Right atrium auricular region (tissue), 2 donors: ENCODE measurements around the gene SETD2. TPM values are rescaled to one million over a fixed set of nuclear protein-coding genes. Genes with fewer than 3 reads are reported as not detected.
"Not testable (repeated sequence)": the region's sequence is repeated elsewhere in the genome, so short reads cannot be mapped to it uniquely, and the experiment has no call there.

Experiments used
- DNase-seq: peaks from one replicate; pipeline ENCODE4 v3.0.0-alpha.2; 2019; ENCODE audit warnings: low spot score
- H3K27ac ChIP-seq, 2 donors: fragments of 200-600 bp; sonication (generic); 1 replicate in 1 of 2; 2 replicates in 1 of 2; pipeline ENCODE4 v1.5.1; 2016 to 2019
- H3K27me3 ChIP-seq, 2 donors: fragments of 200-600 bp; sonication (generic); one replicate each; pipeline versions ENCODE4 v1.5.1 to v1.6.0; 2017 to 2019
- H3K36me3 ChIP-seq: fragments of 200-600 bp; sonication (generic); one replicate; pipeline ENCODE4 v1.5.1; 2016
- H3K4me1 ChIP-seq, 2 donors: fragments of 200-600 bp; sonication (generic); one replicate each; pipeline versions ENCODE4 v1.5.1 to v1.6.0; 2017 to 2019
- H3K4me3 ChIP-seq, 2 donors: fragments of 200-600 bp; sonication (generic); 1 replicate in 1 of 2; 2 replicates in 1 of 2; pipeline ENCODE4 v1.5.1; 2017 to 2019; ENCODE audit warnings: mild to moderate bottlenecking in 1 of 2, moderate library complexity in 1 of 2
- H3K9me3 ChIP-seq, 2 donors: fragments of 200-600 bp; sonication (generic); one replicate each; pipeline ENCODE4 v1.5.1; 2019
- total RNA-seq, 2 donors: library from RNA; depleted of rRNA; stranded (reverse); fragments of >200 nt; gene quantifications; one replicate each; pipeline ENCODE4 v1.1.0, GENCODE V29; 2016
- TF ChIP-seq, protein P1 (sequence below), 2 donors: fragments of 200-600 bp; sonication (generic); IDR thresholded peaks; one replicate each; pipeline ENCODE4 v1.5.1; 2019; ENCODE audit warnings: antibody characterized with exemption in 2 of 2

SETD2 gene
- total RNA-seq, 2 donors from 2014 or later = 26.8 to 34.2 TPM

DNA sequence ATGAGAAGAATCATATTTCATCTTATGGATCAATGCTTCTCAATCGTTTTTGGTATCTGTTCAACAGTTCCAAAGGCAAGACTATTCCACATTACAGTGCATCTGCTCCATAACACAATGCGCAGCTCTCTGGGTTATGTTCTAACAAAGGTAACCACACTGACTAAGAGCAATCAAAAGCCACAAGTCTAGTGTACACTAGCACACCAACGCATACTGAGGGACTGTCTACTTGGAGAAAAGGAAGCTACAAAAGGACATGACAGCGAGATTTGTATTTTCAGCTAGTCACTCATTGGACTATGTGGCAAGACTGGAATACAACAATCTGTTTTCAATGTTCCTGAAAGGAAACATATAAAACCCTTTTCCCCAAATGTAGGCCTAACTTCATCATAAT, 35.8 kb downstream of the SETD2 start:
- H3K36me3 ChIP-seq = peaks cover 11% of the 10 kb centered on the region
- H3K4me3 ChIP-seq = no peak overlapping the region
- no peak overlapping the region for H3K27ac ChIP-seq
- TF ChIP-seq, protein P1, sequence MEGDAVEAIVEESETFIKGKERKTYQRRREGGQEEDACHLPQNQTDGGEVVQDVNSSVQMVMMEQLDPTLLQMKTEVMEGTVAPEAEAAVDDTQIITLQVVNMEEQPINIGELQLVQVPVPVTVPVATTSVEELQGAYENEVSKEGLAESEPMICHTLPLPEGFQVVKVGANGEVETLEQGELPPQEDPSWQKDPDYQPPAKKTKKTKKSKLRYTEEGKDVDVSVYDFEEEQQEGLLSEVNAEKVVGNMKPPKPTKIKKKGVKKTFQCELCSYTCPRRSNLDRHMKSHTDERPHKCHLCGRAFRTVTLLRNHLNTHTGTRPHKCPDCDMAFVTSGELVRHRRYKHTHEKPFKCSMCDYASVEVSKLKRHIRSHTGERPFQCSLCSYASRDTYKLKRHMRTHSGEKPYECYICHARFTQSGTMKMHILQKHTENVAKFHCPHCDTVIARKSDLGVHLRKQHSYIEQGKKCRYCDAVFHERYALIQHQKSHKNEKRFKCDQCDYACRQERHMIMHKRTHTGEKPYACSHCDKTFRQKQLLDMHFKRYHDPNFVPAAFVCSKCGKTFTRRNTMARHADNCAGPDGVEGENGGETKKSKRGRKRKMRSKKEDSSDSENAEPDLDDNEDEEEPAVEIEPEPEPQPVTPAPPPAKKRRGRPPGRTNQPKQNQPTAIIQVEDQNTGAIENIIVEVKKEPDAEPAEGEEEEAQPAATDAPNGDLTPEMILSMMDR (IDR thresholded peaks at IDR 0.05) = no peak
- DNase-seq = no peak
- peaks cover 0 to 8% of the 10 kb centered on the region in 2 donors for H3K4me1 ChIP-seq
- no peaks in the 10 kb centered on the region for H3K9me3 ChIP-seq
- no peaks in the 10 kb centered on the region for H3K27me3 ChIP-seq

DNA sequence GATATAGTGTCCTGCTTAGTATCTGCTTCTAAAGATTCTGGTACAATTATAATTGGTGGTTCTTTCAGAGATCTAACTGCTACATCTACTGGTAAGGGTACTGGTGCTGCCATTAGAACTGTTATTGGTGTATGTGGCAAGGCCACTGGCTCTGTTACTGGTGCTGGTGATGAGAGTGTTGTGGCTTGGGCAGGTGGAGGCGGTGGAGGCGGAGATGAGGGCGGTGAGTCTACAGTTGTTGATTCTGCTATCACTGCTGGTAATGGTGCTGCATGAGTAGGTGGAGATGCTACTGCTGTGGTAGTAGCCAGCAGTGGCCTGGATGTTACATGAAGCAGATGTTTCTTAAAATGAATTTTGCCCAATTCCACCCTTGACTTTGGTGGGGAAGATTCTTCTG, 40.1 kb downstream of the SETD2 start:
- TF ChIP-seq, protein P1 (IDR thresholded peaks at IDR 0.05) = no peak
- Histone ChIP-seq H3K27ac (no peak overlapping the region), H3K36me3 (peaks cover 21% of the 10 kb centered on the region), H3K4me1 (no peaks in the 10 kb centered on the region), H3K4me3 (no peak overlapping the region), H3K9me3 (no peaks in the 10 kb centered on the region), H3K27me3 (no peaks in the 10 kb centered on the region)
- DNase-seq = no peak

DNA sequence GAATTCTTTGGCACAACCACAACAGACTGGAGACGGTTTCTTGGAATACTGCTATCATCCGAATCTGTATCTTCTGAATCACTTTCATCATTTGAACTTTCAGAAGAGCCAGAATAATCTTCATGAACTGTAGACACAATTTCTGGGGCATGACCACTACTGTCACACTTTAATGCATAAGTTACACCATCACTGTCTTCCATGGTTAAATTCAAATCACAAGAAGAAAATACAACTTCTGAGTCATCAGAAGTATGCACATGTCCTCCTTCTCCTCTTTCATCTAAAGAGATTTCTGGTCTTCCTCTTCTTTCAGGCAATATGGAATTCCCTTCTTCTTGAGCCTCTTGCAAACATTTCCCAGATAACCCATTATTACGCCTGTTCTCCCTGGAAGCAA, 42.5 kb downstream of the SETD2 start:
- H3K27me3 ChIP-seq = no peaks in the 10 kb centered on the region
- H3K4me3 ChIP-seq = no peak overlapping the region
- no peaks in the 10 kb centered on the region for H3K9me3 ChIP-seq
- H3K27ac ChIP-seq = no peak overlapping the region
- no peaks in the 10 kb centered on the region for H3K4me1 ChIP-seq
- no peak for DNase-seq
- TF ChIP-seq, protein P1 (IDR thresholded peaks at IDR 0.05) = no peak
- H3K36me3 ChIP-seq = peaks cover 21% of the 10 kb centered on the region

DNA sequence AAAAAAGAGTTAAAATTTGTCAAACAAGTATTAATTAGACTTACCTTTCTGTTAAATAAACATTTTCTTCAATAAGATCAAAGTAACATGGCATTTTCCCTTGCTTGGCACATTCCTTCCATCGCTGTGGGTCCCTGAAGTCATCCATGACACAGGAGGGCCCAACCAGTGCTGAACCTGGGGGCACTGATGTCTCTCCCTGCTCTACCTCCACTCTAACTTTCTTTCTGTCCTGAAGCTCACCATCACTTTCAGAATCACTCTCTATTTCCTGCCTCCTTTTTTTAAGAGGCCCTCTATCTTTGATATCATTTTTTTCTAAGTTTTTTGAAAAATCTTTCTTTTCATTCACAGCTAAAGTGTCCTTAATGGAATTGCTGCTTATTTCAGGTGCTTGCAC, 43.8 kb downstream of the SETD2 start:
- H3K27me3 ChIP-seq = no peaks in the 10 kb centered on the region
- no peaks in the 10 kb centered on the region for H3K4me1 ChIP-seq
- no peak for DNase-seq
- peaks cover 34% of the 10 kb centered on the region for H3K36me3 ChIP-seq
- TF ChIP-seq, protein P1 (IDR thresholded peaks at IDR 0.05) = no peak
- H3K27ac ChIP-seq = no peak overlapping the region
- no peak overlapping the region for H3K4me3 ChIP-seq
- no peaks in the 10 kb centered on the region for H3K9me3 ChIP-seq

DNA sequence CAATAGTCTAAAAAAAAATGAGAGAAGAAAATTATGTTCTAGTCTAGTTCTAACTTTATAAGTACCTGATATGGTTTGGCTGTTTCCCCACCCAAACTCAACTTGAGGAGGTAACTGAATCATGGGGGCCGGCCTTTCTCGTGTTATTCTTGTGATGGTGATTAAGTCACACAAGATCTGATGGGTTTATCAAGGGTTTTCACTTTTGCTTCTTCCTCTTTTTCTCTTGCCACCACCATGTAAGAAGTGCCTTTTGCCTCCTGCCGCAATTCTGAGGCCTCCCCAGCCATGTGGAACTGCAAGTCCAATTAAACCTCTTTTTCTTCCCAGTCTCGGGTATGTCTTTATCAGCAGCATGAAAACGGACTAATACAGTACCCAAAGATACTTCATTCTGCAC, 44.5 kb downstream of the SETD2 start:
- peaks cover 40% of the 10 kb centered on the region for H3K36me3 ChIP-seq
- not testable (repeated sequence) for H3K27me3 ChIP-seq, H3K4me1 ChIP-seq

DNA sequence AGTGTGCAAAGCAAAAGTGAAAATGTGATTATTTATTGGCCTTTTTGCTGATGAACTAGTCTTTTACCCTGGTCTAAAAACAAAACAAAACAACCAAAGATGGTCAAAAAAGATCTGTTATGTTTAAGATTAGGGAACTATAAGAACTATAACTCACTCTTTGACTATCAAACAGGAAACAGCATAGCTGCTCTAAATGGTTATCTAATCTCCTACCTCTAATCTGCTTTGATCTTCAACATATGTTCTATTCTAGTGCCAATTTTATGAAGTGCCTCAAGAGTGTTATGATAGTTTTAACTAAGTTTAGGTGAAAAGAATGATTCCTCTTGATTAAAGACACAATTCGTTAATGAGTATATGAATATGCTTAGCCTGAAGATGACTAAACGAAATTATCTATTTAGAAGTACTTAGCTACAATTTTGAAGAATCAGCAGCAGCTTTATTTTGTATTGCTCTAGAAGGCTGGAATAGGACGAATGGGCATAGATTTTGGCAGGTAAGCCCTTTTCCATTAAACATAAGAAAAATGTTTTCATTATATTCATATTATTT, 46.0 kb downstream of the SETD2 start:
- Histone ChIP-seq H3K27ac (no peak overlapping the region), H3K9me3 (no peaks in the 10 kb centered on the region), H3K36me3 (peaks cover 42% of the 10 kb centered on the region), H3K4me3 (no peak overlapping the region), H3K4me1 (no peaks in the 10 kb centered on the region), H3K27me3 (no peaks in the 10 kb centered on the region)
- TF ChIP-seq, protein P1 (IDR thresholded peaks at IDR 0.05) = no peak
- DNase-seq = no peak

More for the DNA sequence above, 44.5 kb downstream of the SETD2 start:
- not testable (repeated sequence) for H3K27ac ChIP-seq, DNase-seq, H3K9me3 ChIP-seq, H3K4me3 ChIP-seq

DNA sequence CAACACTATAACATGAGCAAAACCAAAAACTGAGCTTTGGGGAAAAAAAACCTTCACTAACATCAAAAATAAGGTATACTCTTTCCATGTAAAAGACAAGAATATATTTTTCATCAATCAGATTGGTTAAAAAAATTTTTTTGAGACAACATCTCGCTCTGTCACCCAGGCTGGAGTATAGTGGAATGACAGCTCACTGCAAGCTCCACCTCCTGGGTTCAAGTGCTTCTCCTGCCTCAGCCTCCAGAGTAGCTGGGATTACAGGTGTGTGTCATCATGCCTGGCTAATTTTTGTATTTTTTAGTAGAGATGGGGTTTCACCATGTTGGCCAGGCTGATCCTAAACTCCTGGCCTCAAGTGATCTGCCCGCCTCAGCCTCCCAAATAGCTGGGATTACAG, 48.4 kb downstream of the SETD2 start:
- H3K9me3 ChIP-seq = not testable (repeated sequence)
- peaks cover 42% of the 10 kb centered on the region for H3K36me3 ChIP-seq

More for the DNA sequence above, 48.4 kb downstream of the SETD2 start:
- DNase-seq, H3K4me1 ChIP-seq, H3K27ac ChIP-seq, H3K4me3 ChIP-seq, H3K27me3 ChIP-seq: not testable (repeated sequence)
